OCI-LY3 (cell line): ENCODE data around the gene RFC3.

Experiments
- H2AFZ ChIP-seq: fragments of 200-600, 300-600 bp; shearing (Covaris generic); 2 replicates; pipeline ENCODE4 v1.6.0; 2014; ENCODE audit warnings: antibody characterized with exemption, low read depth, low read length
- H3K27ac ChIP-seq: fragments of 200-600, 300-600 bp; sonication (generic); 2 replicates; pipeline ENCODE4 v1.5.1; 2014; ENCODE audit warnings: mild to moderate bottlenecking, low read length, moderate library complexity, mixed read lengths
- H3K27me3 ChIP-seq: fragments of 200-600, 300-600 bp; sonication (generic); 2 replicates; pipeline ENCODE4 v1.6.1; 2014; ENCODE audit warnings: low read depth, low read length, mixed read lengths
- H3K36me3 ChIP-seq: fragments of 200-600, 300-600 bp; sonication (generic); replicated peaks from 2 replicates; pipeline ENCODE3; 2014; ENCODE audit warnings: low read depth, low read length, mixed read lengths
- H3K4me1 ChIP-seq: fragments of 300-600, 200-600 bp; sonication (generic); 2 replicates; pipeline ENCODE4 v1.6.1; 2014; ENCODE audit warnings: low read length, mixed read lengths
- H3K4me2 ChIP-seq: fragments of 200-600, 300-600 bp; sonication (generic); 2 replicates; pipeline ENCODE4 v1.6.1; 2014; ENCODE audit warnings: low read length, mixed read lengths
- H3K4me3 ChIP-seq: fragments of 300-600, 200-600 bp; sonication (generic); 2 replicates; pipeline ENCODE4 v1.5.1; 2014; ENCODE audit warnings: antibody characterized with exemption, mild to moderate bottlenecking, low read length, moderate library complexity
- H3K79me2 ChIP-seq: fragments of 300-600, 200-600 bp; shearing (Covaris generic); 2 replicates; pipeline ENCODE4 v1.6.1; 2014; ENCODE audit warnings: mild to moderate bottlenecking, low read length, mixed read lengths
- H3K9ac ChIP-seq: fragments of 300-600, 200-600 bp; shearing (Covaris generic); 2 replicates; pipeline ENCODE4 v1.6.0; 2014; ENCODE audit warnings: mild to moderate bottlenecking, low read length, moderate library complexity
- H3K9me3 ChIP-seq: fragments of 200-600, 300-600 bp; shearing (Covaris generic); 2 replicates; pipeline ENCODE4 v1.6.1; 2014; ENCODE audit warnings: low read length, mixed read lengths; ENCODE audit not compliant: insufficient read depth
- H4K20me1 ChIP-seq: fragments of 200-600, 300-600 bp; sonication (generic); 2 replicates; pipeline ENCODE4 v1.6.1; 2016; ENCODE audit warnings: low read length, mixed read lengths; ENCODE audit not compliant: insufficient read depth
- CTCF ChIP-seq: fragments of 200-600, 300-600 bp; sonication (generic); IDR thresholded peaks from 2 replicates; pipeline ENCODE4 v1.5.1; 2014; ENCODE audit warnings: antibody characterized with exemption, low read length, low read depth
- EZH2phosphoT487 ChIP-seq: fragments of 200-600 bp; shearing (Covaris generic); IDR thresholded peaks from 2 replicates; pipeline ENCODE4 v1.6.1; 2018; ENCODE audit warnings: antibody characterized with exemption, mixed run types, low read depth

RFC3 gene

GRCh38 chr13:33879118-33879517 is 61.2 kb downstream of the RFC3 start:
- Histone ChIP-seq H3K4me3 (no peak overlapping the region), H3K27me3 (no peaks in the 10 kb centered on the region), H3K4me1 (no peaks in the 10 kb centered on the region), H2AFZ (no peak overlapping the region), H3K79me2 (no peaks in the 10 kb centered on the region), H3K36me3 (no peaks in the 10 kb centered on the region), H3K27ac (no peak overlapping the region), H4K20me1 (no peaks in the 10 kb centered on the region), H3K4me2 (no peak overlapping the region), H3K9me3 (no peaks in the 10 kb centered on the region), H3K9ac (no peak overlapping the region)
- no peak for TF ChIP-seq CTCF
- TF ChIP-seq EZH2phosphoT487 = no peak

GRCh38 chr13:33882804-33883203 is 64.9 kb downstream of the RFC3 start:
- TF ChIP-seq CTCF (no peak), EZH2phosphoT487 (no peak)
- no peak overlapping the region for H3K9ac ChIP-seq
- no peaks in the 10 kb centered on the region for H3K9me3 ChIP-seq
- no peaks in the 10 kb centered on the region for H3K4me1 ChIP-seq
- no peak overlapping the region for H2AFZ ChIP-seq
- no peaks in the 10 kb centered on the region for H4K20me1 ChIP-seq
- no peak overlapping the region for H3K27ac ChIP-seq
- no peaks in the 10 kb centered on the region for H3K27me3 ChIP-seq
- no peak overlapping the region for H3K4me2 ChIP-seq
- H3K36me3 ChIP-seq = no peaks in the 10 kb centered on the region
- no peaks in the 10 kb centered on the region for H3K79me2 ChIP-seq
- H3K4me3 ChIP-seq = no peak overlapping the region

DNA sequence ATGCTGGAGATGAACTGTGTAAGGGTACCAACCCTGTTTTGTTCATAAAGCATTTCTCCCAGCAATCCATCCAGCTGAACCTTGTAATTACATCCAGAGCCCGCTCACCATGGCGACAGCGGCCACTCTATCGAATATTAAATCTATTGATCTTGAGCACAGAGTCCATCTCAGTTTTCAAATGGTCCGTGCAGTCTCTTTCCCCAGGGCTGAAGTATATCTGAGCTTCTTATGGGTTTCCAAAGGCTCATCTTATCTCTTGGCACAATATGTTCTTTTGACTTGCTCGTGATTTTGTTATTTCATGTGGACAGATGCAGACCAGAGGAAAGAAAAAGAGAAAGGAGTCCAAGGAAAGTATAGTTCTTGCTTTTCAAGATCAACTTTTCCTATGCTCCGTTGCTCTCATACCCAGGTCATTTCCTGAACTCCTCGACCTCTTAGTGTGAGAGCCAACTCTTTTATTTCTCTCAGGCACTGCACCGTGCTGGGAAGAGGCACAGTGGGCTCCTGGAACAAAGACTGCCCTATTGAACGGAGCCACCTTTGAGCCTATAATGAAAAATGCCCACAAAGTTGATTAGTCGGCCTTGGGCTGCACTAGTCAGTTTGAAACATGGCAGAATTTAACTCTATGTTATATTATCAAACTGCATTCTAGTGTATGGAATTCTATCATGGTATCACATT is 66.7 kb downstream of the RFC3 start:
- Histone ChIP-seq H3K4me3 (no peak overlapping the region), H4K20me1 (no peaks in the 10 kb centered on the region), H3K79me2 (no peaks in the 10 kb centered on the region), H3K27me3 (no peaks in the 10 kb centered on the region), H3K9ac (no peak overlapping the region), H3K9me3 (no peaks in the 10 kb centered on the region), H3K4me1 (no peaks in the 10 kb centered on the region), H3K36me3 (no peaks in the 10 kb centered on the region), H3K4me2 (no peak overlapping the region), H2AFZ (no peak overlapping the region), H3K27ac (no peak overlapping the region)
- no peak for TF ChIP-seq EZH2phosphoT487
- TF ChIP-seq CTCF = no peak
